Measurements from ENCODE around the gene ARSK.
"Not testable (repeated sequence)": the region's sequence is repeated elsewhere in the genome, so short reads cannot be mapped to it uniquely, and the experiment has no call there.

ARSK gene

GRCh38 chr5:95621839-95622629, 67.1 kb downstream of the ARSK start:
- DNase-seq (ENCODE audit: low spot score): no peak

GRCh38 chr5:95623706-95624105, 68.8 kb downstream of the ARSK start:
- no peak for DNase-seq (ENCODE audit: low spot score)

- DNase-seq (ENCODE audit: low spot score): no peak
Observed at GRCh38 chr5:95624368-95624767, 69.5 kb downstream of the ARSK start.

- DNase-seq (ENCODE audit: low spot score): no peak
Observed at GRCh38 chr5:95626701-95627100, 71.8 kb downstream of the ARSK start.

- DNase-seq (ENCODE audit: low spot score): no peak
Observed at GRCh38 chr5:95627971-95628810, 73.3 kb downstream of the ARSK start.

- no peak for DNase-seq (ENCODE audit: low spot score)
Observed at GRCh38 chr5:95628933-95629332, 74.0 kb downstream of the ARSK start.

GRCh38 chr5:95630394-95630917, 75.6 kb downstream of the ARSK start:
- no peak for DNase-seq (ENCODE audit: low spot score)

- no peak for DNase-seq (ENCODE audit: low spot score)
Observed at GRCh38 chr5:95631255-95631958, 76.5 kb downstream of the ARSK start.

- no peak for DNase-seq (ENCODE audit: low spot score)
Observed at GRCh38 chr5:95631991-95632675, 77.2 kb downstream of the ARSK start.

- not testable (repeated sequence) for DNase-seq (ENCODE audit: low spot score)
Observed at GRCh38 chr5:95632942-95633341, 78.0 kb downstream of the ARSK start.

- DNase-seq (ENCODE audit: low spot score): no peak
Observed at GRCh38 chr5:95633671-95634070, 78.8 kb downstream of the ARSK start.

GRCh38 chr5:95634081-95634480, 79.2 kb downstream of the ARSK start:
- DNase-seq (ENCODE audit: low spot score): no peak

- DNase-seq (ENCODE audit: low spot score): no peak
Observed at GRCh38 chr5:95638632-95639031, 83.7 kb downstream of the ARSK start.

- DNase-seq (ENCODE audit: low spot score): no peak
Observed at GRCh38 chr5:95641741-95642220, 86.9 kb downstream of the ARSK start.

GRCh38 chr5:95643152-95643551, 88.3 kb downstream of the ARSK start:
- no peak for DNase-seq (ENCODE audit: low spot score)

GRCh38 chr5:95644351-95645042, 89.6 kb downstream of the ARSK start:
- peak; percentile 76 for DNase-seq (ENCODE audit: low spot score)

- DNase-seq (ENCODE audit: low spot score): not testable (repeated sequence)
Observed at GRCh38 chr5:95646226-95646568, 91.3 kb downstream of the ARSK start.

- DNase-seq (ENCODE audit: low spot score): peak; percentile 95
Observed at GRCh38 chr5:95646569-95647431, 91.9 kb downstream of the ARSK start, which contains the start of gene RFESD. TSS of gene RFESD (plus strand) at chr5:95646777. CDS start at chr5:95652272, 5,495 bp downstream.

- DNase-seq (ENCODE audit: low spot score): peak; percentile 22
Observed at GRCh38 chr5:95647886-95648860, 93.3 kb downstream of the ARSK start.
